NCI-H1092 treated with DMSO at 0.1 percent for 48 hours (cell line): ENCODE results near the gene CDH4.

ENCODE experiments used
- DNase-seq: peaks from one replicate; lab custom pipeline; 2025; lab: John Stamatoyannopoulos, UW

The CDH4 gene

DNA sequence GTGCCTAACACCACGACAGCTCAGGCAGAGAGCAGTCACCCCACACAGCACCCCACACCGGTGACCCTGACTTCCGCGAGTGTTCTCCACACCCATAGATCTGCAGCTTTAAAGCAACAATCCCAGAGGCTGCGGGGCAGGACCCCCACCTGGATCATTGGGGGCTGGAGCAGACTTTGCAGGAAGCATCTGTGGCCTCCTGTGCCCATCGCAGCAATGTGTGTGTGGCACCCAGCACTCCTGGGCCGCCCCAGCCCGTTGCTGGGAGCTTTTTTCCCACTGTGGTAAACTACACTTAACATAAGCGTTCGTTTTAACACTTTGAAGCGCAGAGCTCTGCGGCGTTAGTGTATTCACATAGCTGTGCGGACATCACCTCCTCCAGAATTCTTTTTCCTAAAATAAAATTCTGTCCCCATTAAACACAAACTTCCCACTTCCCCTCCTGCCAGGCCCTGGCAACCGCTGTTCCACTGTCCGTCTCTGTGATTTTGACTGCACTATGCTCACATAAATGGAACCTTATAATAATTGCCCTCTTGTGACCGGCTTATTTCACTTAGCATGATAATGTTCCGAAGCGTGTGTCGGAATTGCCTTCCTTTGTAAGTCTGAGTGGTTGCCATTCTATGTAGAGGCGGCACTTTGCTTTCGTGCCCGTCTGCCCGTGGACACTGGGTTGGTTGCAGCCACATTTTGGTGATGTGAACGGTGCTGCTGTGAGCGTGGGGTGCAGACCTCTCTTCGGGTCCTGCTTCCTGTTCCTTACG is 382.5 kb downstream of the CDH4 start:
- no peak for DNase-seq

DNA sequence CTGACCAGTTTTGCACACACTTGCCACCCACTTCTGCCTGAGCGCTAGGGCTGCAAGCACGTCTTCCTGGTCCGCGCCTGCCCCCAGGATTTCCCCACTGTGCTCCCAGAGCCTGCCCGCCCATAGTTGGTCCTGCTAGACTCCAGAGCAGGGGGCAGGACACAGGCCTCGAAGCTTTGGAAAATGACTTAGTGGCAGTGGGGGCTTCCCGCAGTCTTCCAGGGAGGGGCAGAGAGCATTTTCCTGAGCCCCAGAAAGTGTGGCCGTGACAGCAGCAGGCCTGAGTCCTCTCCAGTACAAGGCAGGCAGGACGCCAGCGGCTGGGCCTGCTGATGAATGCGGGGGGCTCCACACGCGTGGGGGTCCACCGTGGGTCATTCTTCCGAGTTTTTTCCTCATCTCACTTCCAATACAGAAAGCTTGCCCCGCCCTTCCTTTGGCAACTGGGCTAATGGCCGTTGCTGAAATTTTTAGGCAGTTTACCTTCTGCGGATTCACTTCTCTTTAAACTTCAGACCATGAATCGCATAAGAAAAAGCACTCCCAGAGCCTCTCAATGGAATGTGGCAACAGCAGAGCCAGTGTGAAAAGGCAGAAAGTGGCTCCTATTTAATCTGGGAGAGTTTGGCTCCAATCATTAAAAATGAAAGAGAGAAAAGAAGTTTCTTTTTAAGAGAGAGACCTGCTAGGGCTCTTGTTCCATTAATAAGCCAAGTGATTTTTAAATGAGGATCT is 383.8 kb downstream of the CDH4 start:
- no peak for DNase-seq

GRCh38 chr20:61636531-61637116 is 384.6 kb downstream of the CDH4 start:
- DNase-seq, result no peak

DNA sequence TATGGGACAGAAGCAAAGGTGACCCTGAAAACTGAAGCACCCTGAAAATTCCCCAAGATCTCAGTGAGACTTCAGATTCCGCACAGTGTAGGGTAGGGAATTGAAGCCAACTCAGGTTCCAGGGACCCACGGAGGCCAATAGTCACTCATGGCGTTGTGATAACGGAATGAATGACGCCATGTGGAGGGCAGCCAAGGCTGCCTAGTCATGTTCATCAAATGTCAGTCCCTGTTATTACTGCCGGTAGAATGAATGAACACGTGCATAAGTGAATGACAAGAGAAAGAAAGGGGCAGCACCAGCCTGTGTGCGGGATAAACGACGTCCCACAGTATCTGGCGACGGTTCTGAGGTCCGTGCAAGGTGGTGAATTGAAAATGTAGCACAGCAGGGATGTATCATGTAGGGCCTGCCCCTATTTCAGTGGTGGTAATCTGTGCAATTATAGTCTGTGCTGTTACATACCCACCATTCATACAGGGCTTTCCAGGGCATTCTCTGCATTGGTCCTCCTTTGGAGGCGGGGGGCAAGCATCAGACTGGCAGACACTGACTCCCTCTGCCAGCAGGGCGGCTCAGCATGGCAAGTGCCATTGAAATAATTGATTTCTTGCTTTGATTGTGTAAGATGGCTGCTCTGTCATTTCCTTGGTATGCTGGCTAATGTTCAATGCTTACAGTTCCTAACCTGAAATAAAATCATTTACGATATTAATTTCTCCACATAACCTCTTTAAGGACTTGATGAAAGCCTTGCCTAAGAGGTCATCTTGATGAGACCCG is 386.9 kb downstream of the CDH4 start:
- no peak for DNase-seq

DNA sequence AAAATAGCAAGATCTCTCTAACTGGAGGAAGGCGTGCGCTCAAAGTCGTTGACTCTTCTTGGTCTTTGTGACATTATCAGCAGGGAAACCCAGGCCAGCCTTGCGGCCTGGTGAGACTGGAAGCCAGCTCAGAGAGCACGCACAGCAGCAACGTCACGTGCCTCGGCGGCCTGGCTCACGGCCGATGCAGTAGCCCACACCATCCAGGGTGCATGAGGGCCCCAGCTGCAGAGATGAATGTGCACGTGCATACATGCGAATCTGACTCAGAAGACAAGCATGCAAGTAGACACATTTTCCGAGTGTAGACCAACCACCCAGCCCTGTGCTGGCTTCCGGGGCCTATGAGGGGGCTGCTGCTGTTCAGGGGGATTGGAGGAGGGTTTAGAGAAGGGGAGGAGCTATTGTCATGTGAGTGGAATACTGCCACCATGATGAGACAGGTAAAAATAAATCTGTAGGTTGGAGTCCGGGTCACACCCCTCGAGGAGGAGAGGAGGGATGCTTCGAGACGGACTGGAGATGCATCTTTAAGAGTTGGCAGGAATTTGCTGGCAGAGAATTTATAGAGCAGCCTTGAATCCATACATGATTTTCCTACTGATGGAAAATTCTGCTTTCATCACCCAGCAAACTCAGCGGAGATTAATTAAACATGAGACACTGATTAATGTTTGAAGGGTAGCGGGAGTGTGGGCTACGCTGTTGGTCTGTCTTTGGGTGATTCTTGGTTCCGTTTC is 388.2 kb downstream of the CDH4 start:
- DNase-seq, result no peak

GRCh38 chr20:61640871-61641245 is 388.8 kb downstream of the CDH4 start:
- no peak for DNase-seq

- DNase-seq, result no peak
Observed at GRCh38 chr20:61643656-61644377, 391.8 kb downstream of the CDH4 start.

DNA sequence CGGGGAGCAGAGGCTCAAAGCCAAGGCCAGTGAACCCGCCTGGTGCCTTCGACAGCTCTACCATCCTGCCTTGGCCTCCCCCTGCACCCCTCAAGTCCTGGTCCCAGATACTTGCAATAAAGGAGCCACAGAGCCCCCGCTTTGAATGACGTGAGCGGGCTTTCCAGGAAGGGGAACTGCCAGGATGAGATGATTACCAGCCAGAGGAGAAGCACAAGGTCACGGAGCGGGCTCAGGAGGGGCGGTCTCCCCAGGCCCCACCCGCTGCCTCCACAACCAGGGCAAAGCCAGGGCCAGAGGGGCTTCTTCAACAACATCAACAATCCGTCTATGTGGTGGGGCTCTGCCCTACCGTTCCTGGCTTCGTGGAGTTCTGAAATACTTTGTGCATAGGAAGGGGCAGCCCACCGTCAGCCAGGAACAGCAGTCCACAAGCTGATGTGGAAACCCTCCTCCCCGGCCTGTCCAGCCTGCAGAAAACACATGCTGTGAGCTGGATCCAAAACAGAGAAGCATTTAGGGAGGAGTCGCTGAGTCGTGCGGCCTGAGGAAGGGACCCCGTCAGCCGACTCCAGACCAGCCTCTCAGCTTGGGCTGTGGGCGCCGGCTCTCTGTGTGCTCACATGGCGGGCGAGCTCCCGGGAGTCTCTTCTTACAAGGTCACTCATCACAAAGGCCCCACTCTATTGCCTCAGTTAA is 392.5 kb downstream of the CDH4 start:
- DNase-seq, result no peak

- no peak for DNase-seq
Observed at GRCh38 chr20:61645732-61646131, 393.7 kb downstream of the CDH4 start.

DNA sequence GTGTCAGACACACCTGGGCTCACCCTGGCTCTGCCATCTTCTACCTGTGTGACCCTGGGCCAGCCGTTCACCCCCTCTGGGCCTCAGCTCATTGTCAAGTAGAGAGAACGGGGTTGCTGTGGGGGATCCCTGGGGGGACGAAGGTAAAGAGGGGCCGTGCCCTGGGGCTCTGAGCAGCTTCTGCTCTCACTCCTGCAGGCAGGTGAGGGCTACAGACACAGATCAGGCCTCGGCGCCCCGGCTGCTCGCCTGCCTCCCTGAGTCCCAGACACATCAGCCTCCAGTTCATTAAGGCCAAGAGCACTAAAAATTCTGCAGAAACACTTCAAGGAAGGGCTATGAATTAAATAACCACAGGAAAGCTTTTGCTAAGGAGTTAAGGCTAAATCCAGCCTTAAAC is 394.4 kb downstream of the CDH4 start:
- no peak for DNase-seq

DNA sequence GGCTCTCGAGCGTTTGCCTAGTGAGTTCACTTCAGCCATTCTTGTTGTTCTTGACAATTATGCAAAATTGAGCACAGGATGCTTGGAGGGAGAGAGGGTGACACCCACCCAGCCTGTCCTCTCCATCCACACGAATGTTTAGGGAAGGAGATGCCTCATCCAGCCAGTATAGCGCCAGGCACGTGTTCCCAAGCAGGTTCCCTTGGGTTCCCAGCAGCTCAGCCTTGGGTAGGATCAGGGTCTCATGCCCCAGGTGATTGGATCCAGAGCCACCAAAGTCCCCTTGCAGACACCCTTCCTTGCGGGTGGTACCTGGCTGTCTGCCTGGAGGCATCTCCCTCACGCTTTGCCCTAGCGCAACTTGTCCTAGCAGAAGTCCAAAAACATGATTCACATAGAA is 394.9 kb downstream of the CDH4 start:
- no peak for DNase-seq

GRCh38 chr20:61647702-61648101 is 395.6 kb downstream of the CDH4 start:
- DNase-seq, result no peak

DNA sequence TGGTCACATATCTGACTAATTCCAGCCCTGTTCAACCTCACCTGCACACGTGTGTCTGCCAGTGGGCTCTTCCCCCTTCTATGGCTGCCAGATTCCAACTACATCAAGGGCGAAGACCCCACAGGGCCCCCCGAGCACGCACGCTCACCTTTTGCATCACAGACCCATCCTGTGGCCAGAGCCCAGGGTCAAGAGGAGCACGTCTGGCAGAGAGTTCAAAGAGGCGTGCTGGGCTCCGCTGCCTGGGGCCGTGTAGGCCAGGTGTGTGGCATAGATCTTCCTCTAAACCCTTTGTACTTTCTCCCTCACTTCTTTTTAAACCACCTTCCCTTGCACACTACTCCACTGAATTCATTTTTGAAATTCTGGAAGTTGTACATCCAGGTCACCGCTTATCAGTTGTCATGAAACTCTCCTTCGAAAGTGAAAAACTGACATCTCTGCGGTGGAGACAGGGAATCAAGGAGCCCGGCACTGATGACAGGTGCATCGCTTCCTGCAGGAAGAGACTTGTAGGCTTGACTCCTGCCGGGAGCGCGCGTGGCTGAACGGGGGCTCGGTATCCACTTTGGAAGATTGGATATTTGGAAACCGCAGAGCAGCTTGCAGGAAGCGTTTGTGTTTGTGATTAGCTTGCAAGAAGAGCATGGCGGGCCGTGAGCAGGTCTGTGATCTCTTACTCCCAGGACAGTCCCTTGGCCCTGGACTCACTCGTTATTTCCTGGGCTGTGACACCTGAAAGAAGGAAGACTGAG is 397.2 kb downstream of the CDH4 start:
- no peak for DNase-seq

DNA sequence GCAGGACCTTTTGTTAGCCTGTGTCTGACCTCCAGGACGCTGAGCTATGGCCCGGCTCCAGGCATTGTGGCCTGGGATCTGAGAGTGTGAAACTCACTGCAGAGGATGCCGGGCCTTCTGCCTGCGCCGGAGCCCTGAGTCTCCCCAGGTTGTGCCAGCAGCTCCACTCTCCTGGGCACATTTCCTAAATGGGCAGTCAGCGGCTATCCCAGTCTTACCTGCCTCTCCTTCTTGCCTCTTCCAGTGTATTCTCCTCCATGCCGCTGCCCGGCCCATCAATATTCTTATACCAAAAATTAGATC is 397.8 kb downstream of the CDH4 start:
- DNase-seq, result no peak

DNA sequence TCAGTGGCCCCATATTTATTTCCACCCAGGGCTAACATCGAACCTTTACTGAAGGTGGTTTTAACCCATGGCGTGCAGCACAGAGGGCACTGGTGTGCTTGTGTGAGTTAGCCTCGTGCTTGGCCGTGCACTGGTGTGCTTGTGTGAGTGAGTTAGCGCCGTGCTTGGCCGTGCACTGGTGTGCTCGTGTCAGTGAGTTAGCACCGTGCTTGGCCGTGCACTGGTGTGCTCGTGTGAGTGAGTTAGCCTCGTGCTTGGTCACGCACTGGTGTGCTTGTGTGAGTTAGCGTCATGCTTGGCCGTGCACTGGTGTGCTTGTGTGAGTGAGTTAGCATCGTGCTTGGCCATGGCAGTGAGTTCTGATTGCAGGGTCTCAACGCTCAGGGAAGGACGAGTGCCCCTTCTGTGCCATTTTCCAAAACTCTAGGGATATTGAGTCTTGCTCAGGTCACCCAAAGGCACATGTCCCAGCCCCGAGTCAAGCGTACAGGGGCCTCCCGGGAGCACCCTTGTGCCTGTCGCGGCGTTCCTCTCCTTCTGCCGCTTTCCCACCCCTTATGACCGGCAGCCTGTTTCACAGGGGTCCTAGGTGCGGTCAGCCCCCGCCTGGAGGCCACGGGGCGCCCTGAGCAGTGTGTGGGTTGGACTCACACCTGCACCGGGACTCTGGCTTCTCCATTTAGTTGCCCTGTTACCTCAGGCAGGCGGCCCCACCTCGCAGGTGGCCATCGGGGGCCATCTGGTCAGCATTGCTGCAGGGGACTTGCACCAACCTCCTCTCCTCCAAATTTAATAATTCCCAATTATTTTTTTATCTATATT is 399.1 kb downstream of the CDH4 start:
- no peak for DNase-seq

DNA sequence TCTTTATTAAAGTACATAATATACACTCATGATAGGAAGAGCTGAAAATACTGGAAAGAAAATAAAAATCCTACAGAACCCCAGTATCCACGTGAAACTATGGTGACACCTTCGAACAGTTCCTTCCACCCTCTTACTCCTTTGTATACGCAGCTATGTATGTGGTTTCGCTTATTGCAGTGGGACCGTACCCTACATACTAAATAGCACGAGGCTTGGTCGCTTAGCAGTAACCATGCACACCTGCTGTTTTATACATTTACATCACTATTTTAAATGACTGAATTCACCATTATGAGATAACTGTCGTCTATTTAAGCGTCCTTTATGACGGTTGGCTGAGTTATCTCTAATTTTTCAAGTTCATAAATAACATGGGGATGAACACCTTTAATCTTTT is 400.1 kb downstream of the CDH4 start:
- DNase-seq, result no peak

DNA sequence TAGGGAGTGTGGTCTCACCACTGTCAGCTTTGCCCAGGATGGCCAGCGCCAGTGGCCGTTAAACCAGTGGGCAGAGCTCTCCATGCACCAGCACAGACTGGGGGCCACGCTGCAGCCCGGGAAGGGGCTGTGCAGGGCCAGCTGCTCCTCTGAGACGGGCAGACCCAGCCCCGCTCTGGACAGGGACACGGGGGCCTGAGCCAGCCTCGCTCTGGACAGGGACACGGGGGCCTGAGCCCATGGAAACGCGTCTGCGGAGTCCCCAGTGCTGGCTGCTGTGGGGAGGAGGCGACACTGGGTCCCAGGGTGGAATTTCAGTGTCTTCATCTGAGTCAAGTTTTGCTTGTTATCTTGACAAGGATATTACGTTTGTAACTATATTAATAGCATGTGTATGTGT is 402.7 kb downstream of the CDH4 start:
- no peak for DNase-seq

DNA sequence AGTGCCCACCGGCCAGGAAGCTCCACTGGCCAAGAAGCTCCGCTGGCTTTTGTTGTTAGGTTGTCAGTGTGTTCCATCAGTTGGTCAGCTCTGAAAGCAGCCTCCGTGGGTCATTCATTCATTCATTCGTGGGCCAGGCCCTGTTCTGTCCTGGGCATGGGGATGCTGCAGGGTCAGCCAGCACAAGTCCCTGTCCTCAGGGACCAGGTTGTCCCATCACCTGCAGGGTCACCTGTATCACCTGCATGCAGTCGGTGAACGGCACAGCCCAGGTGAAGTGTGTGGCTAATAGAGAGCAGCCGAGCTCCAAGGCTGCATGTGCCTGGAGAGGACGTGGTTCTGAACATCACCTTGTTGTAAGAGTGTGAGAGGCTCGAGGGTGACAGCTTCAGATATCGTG is 403.5 kb downstream of the CDH4 start:
- DNase-seq, result no peak

DNA sequence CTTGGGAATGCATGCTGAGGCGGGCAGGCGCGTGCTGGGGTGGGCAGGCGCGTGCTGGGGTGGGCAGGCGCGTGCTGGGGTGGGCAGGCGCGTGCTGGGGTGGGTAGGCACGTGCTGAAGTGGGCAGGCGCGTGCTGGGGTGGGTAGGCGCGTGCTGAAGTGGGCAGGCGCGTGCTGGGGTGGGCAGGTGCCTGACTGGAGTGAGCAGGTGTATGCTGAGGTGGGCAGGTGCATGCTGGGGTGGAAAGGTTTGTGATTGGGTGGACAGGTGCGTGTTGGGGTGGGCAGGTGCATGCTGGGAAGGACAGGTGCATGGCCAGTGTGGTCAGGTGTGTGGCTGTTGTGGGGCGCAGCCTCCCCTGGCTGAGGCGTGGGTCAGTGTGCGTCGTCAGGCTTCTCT is 404.1 kb downstream of the CDH4 start:
- no peak for DNase-seq
